Effector memory CD4-positive, alpha-beta T cell (primary cell): ENCODE measurements around the gene ZNF804B.
"Not testable (repeated sequence)": the region's sequence is repeated elsewhere in the genome, so short reads cannot be mapped to it uniquely, and the experiment has no call there.

Source experiments
- DNase-seq, 3 donors: peaks; one replicate each; pipeline ENCODE4 v3.0.0-alpha.2; 2020
- H3K27ac ChIP-seq: 2 replicates; pipeline ENCODE4 v1.7.0; 2013; ENCODE audit warnings: mild to moderate bottlenecking, low read length, moderate library complexity; ENCODE audit not compliant: insufficient read depth, poor library complexity, severe bottlenecking
- H3K27me3 ChIP-seq: replicated peaks from 2 replicates; pipeline ENCODE4 v1.7.0; 2013; ENCODE audit warnings: mild to moderate bottlenecking, low read length; ENCODE audit not compliant: insufficient read depth, control insufficient read depth, poor library complexity, severe bottlenecking
- H3K36me3 ChIP-seq: 2 replicates; pipeline ENCODE4 v1.7.0; 2013; ENCODE audit warnings: mild to moderate bottlenecking, low read length, moderate library complexity; ENCODE audit not compliant: control insufficient read depth, insufficient read depth
- H3K4me1 ChIP-seq: 2 replicates; pipeline ENCODE4 v1.7.0; 2013; ENCODE audit warnings: low read length, mild to moderate bottlenecking; ENCODE audit not compliant: control insufficient read depth, insufficient read depth, poor library complexity, severe bottlenecking
- H3K4me3 ChIP-seq: 2 replicates; pipeline ENCODE4 v1.7.0; 2013; ENCODE audit warnings: low read length, low read depth, mild to moderate bottlenecking; ENCODE audit not compliant: insufficient read depth, poor library complexity, severe bottlenecking
- H3K9me3 ChIP-seq: 2 replicates; pipeline ENCODE4 v1.7.0; 2013; ENCODE audit warnings: mild to moderate bottlenecking, low read length, moderate library complexity; ENCODE audit not compliant: control insufficient read depth

Gene ZNF804B

DNA sequence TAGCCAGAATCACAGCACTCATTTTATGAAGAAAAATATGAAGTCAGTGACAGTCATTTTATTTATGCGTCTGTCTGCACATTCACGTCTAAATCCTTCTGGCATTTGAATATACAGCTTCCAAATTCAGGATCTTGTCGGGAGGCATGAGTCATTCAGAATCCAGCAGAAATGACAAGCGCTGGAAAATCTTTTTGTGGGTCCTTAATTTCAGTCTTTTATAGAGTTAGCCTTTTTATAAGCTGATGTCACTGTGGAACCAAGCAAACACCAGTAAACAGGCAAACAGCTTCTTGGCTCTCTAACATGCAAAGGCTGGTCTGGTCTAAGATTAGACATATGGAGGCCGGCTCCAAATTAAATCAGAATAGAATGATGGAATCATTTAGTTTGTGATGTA lies 424.2 kb downstream of the ZNF804B start:
- no peaks in the 10 kb centered on the region for H3K27me3 ChIP-seq
- no peak for DNase-seq

GRCh38 chr7:89200758-89201157 lies 441.3 kb downstream of the ZNF804B start:
- H3K27ac ChIP-seq: no peak overlapping the region
- no peaks in the 10 kb centered on the region for H3K36me3 ChIP-seq
- H3K27me3 ChIP-seq: no peaks in the 10 kb centered on the region
- H3K9me3 ChIP-seq: no peaks in the 10 kb centered on the region
- H3K4me3 ChIP-seq: no peak overlapping the region
- DNase-seq: no peak
- no peaks in the 10 kb centered on the region for H3K4me1 ChIP-seq

More for the DNA sequence above, 424.2 kb downstream of the ZNF804B start:
- no peaks in the 10 kb centered on the region for H3K9me3 ChIP-seq
- H3K36me3 ChIP-seq: no peaks in the 10 kb centered on the region
- H3K4me1 ChIP-seq: no peaks in the 10 kb centered on the region
- H3K27ac ChIP-seq: no peak overlapping the region
- no peak overlapping the region for H3K4me3 ChIP-seq

- H3K4me3 ChIP-seq: no peak overlapping the region
- no peaks in the 10 kb centered on the region for H3K36me3 ChIP-seq
- no peaks in the 10 kb centered on the region for H3K27me3 ChIP-seq
- no peak overlapping the region for H3K27ac ChIP-seq
- no peaks in the 10 kb centered on the region for H3K4me1 ChIP-seq
- H3K9me3 ChIP-seq: no peaks in the 10 kb centered on the region
- DNase-seq: no peak
These were observed 464.4 kb downstream of the ZNF804B start for GRCh38 chr7:89223900-89224395.

DNA sequence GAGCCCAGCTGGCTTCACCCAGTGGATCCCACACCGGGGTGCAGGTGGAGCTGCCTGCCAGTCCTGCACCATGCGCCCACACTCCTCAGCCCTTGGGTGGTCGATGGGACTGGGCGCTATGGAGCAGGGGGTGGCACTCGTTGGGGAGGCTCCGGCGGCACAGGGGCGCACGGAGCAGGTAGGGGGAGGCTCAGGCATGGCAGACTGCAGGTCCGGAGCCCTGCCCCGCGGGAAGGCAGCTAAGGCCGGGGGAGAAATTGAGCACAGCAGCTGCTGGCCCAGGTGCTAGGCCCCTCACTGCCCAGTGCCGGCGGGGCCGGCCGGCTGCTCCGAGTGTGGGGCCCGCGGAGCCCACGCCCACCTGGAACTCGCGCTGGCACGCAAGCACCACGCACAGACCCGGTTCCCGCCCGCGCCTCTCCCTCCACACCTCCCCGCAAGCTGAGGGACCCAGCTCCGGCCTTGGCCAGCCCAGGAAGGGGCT lies 469.2 kb downstream of the ZNF804B start:
- H3K36me3 ChIP-seq, H3K27me3 ChIP-seq, H3K4me1 ChIP-seq, H3K4me3 ChIP-seq, H3K27ac ChIP-seq, H3K9me3 ChIP-seq, DNase-seq: not testable (repeated sequence)

GRCh38 chr7:89238156-89238555 lies 478.7 kb downstream of the ZNF804B start:
- Histone ChIP-seq H3K27me3 (no peaks in the 10 kb centered on the region), H3K4me1 (no peaks in the 10 kb centered on the region), H3K9me3 (no peaks in the 10 kb centered on the region), H3K36me3 (no peaks in the 10 kb centered on the region), H3K27ac (no peak overlapping the region), H3K4me3 (no peak overlapping the region)
- no peak for DNase-seq

GRCh38 chr7:89246196-89246595 lies 486.7 kb downstream of the ZNF804B start:
- no peaks in the 10 kb centered on the region for H3K9me3 ChIP-seq
- H3K4me1 ChIP-seq: no peaks in the 10 kb centered on the region
- no peak overlapping the region for H3K27ac ChIP-seq
- DNase-seq: no peak
- H3K4me3 ChIP-seq: no peak overlapping the region
- H3K27me3 ChIP-seq: no peaks in the 10 kb centered on the region
- H3K36me3 ChIP-seq: no peaks in the 10 kb centered on the region

DNA sequence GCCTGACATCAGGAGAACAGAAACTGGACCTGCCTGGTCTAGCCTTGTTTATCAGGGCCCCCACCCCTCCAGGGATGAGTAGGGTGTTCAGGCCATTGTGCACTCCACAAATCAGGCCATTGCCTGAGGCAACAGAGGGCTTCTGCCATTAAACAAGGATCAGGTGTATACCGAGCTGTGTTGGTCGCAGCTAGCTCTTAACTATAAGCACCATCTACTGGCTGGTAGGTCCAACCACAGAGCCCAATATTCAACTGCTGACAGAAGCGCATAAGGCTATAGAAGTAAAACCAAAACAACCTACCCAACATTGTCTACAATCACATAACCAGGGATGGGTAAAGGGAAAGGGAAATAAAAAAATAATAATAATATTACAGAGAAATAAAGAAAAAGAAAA lies 487.7 kb downstream of the ZNF804B start:
- Histone ChIP-seq H3K4me1 (no peaks in the 10 kb centered on the region), H3K27me3 (no peaks in the 10 kb centered on the region), H3K9me3 (no peaks in the 10 kb centered on the region), H3K4me3 (no peak overlapping the region), H3K27ac (no peak overlapping the region), H3K36me3 (no peaks in the 10 kb centered on the region)
- no peak for DNase-seq

GRCh38 chr7:89259085-89259484 lies 499.6 kb downstream of the ZNF804B start:
- DNase-seq: no peak
- H3K9me3 ChIP-seq: no peaks in the 10 kb centered on the region
- no peaks in the 10 kb centered on the region for H3K4me1 ChIP-seq
- H3K4me3 ChIP-seq: no peak overlapping the region
- no peaks in the 10 kb centered on the region for H3K27me3 ChIP-seq
- H3K36me3 ChIP-seq: no peaks in the 10 kb centered on the region
- H3K27ac ChIP-seq: no peak overlapping the region

DNA sequence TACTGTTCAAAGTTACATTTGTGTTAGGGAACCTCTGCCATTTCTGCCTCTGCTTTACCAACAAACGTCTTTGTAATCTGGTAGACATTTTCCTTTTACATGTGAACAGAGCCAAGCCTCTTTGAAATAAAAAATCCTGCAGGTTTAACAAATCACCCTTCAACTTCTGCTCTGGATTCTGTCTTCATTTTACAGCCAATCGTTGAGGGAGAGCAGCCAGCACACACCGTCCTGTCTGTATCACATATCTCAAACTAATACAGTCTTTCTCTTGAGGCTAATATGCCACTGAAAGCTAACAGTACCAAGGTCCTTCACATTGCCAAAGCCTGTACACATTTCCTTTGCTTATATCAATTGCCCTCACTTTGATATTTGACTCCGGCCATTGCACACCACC lies 504.6 kb downstream of the ZNF804B start:
- Histone ChIP-seq H3K36me3 (no peaks in the 10 kb centered on the region), H3K9me3 (no peaks in the 10 kb centered on the region), H3K27me3 (no peaks in the 10 kb centered on the region), H3K27ac (no peak overlapping the region), H3K4me3 (no peak overlapping the region), H3K4me1 (no peaks in the 10 kb centered on the region)
- no peak for DNase-seq

DNA sequence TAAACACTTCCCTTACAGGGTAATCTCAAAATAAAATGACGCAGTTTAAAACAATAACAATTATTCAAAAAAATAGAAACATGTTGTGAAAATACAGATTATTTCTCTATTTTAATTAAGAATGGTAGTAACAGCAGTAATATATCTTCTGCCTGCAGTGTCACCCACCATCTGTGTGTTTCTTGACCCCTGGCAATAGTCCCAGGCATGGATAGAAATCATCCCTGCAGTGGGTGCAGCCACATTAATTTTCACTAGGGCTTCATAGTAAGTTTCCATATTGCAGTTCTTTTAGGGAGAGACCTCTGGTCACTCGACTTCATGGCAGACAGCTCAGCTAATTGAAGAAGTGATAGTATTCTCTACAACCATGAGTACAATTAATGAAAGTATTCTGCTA lies 506.1 kb downstream of the ZNF804B start:
- Histone ChIP-seq H3K4me3 (no peak overlapping the region), H3K27me3 (no peaks in the 10 kb centered on the region), H3K27ac (no peak overlapping the region), H3K9me3 (no peaks in the 10 kb centered on the region), H3K36me3 (no peaks in the 10 kb centered on the region), H3K4me1 (no peaks in the 10 kb centered on the region)
- DNase-seq: no peak
